Measurements from ENCODE around the gene ITIH6.

Gene ITIH6

DNA sequence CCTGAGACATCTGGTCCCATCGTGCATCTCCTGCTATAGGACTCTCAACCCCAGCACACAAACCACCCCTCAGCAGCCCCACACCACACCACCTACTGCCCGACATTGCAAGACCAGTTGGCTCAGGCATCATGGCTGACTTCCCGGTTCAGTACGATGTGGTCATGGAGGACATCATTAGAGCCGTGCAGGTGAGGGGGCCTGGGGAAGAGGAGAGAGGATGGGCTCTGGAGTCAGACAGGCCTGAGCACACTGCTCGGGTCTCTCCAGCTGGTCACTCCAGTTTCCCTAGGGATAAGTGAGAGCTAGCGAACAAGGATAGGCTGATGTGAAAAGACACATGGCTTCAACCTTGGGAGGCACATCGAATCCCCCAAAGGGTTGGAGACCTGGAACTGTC lies 26.7 kb upstream of the ITIH6 start:
- TF ChIP-seq CTCF (conservative IDR thresholded peaks at IDR 0.05; ENCODE audit: low read depth, low read length), result no peak

GRCh38 chrX:54824195-54824594 lies 26.1 kb upstream of the ITIH6 start:
- TF ChIP-seq CTCF (conservative IDR thresholded peaks at IDR 0.05; ENCODE audit: low read depth, low read length), result no peak
- no peak for DNase-seq (ENCODE audit: low read depth)
- no peak overlapping the region for H3K4me3 ChIP-seq (ENCODE audit: low read length)

More for the DNA sequence above, 26.7 kb upstream of the ITIH6 start:
- no peak for DNase-seq (ENCODE audit: low read depth)
- H3K4me3 ChIP-seq (ENCODE audit: low read length), result no peak overlapping the region

GRCh38 chrX:54821310-54821709 lies 23.3 kb upstream of the ITIH6 start:
- DNase-seq (ENCODE audit: low read depth), result no peak
- TF ChIP-seq CTCF (conservative IDR thresholded peaks at IDR 0.05; ENCODE audit: low read depth, low read length), result no peak
- H3K4me3 ChIP-seq (ENCODE audit: low read length), result no peak overlapping the region

GRCh38 chrX:54820737-54821136 lies 22.7 kb upstream of the ITIH6 start:
- TF ChIP-seq CTCF (conservative IDR thresholded peaks at IDR 0.05; ENCODE audit: low read depth, low read length), result no peak
- H3K4me3 ChIP-seq (ENCODE audit: low read length), result no peak overlapping the region
- no peak for DNase-seq (ENCODE audit: low read depth)

DNA sequence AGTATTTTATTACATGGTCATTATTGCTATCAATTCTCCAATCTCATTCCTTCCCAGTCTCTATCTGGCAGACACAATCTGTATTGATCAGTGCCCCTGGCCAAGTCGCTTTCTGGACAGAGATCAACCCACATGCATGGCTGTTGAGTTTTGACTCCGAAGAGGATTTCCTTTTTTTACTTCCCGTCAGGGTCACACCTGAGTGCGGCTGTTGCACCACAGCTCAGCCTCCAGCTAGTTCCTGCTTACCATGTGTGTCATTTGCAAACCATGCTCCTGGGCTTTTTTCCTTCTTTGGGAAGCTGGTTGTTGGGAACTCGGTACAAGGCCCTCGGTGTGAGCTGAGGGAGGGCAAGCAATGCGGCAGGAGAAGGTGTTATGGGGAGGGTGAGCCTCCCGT lies 21.1 kb upstream of the ITIH6 start:
- DNase-seq (ENCODE audit: low read depth), result no peak
- no peak for TF ChIP-seq CTCF (conservative IDR thresholded peaks at IDR 0.05; ENCODE audit: low read depth, low read length)
- no peak overlapping the region for H3K4me3 ChIP-seq (ENCODE audit: low read length)

DNA sequence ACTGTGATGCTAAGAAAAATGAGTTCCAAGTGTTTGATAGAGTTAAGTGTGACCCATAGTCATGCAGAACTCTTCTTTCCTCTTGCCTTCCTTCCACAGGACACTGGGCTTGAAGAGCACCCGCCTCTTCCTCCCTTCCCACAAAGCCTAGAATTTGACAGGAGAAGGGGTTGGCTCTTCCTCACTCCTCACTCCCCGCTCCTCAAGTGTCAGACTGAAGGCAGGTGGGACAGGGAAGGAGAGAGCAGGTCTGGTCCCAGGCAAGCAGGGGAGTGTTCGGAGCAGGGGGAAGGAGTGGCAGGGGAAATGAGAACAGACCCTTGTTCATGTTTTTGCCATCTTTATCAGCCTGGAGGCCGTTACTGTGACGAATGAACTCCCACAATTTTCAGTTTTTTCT lies 20.2 kb upstream of the ITIH6 start:
- DNase-seq (ENCODE audit: low read depth), result no peak
- TF ChIP-seq CTCF (conservative IDR thresholded peaks at IDR 0.05; ENCODE audit: low read depth, low read length), result no peak
- H3K4me3 ChIP-seq (ENCODE audit: low read length), result no peak overlapping the region

DNA sequence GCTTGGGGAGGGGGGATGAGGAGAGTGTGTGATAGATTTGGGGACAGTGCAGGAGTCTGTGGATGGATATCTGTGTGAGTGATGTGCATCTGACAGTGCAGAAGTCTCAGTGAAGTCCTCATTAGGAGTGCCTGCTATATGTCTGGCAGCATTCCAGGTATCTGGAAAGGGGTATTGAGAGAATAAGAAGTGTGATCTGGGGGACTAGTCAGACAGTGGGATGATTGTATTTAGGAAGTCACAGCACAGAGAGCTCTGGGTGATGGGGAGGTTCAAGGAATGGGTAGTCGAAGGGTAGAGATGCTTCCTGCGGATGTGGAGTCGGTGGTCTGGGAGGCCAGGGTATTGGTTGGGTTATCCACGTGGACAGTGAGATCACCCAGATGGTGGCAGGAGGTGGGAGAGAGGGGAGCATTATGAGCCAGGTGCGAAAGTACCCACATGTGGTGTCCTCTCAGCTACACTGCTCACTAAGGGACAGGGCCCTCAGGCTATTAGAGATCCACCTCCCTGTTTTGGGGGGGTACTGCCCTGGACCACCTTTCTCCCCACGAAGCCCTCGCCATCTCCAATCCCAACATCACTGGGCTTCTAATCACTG lies 19.3 kb upstream of the ITIH6 start:
- TF ChIP-seq CTCF (conservative IDR thresholded peaks at IDR 0.05; ENCODE audit: low read depth, low read length), result no peak
- DNase-seq (ENCODE audit: low read depth), result no peak
- H3K4me3 ChIP-seq (ENCODE audit: low read length), result no peak overlapping the region

Data from retinal pigment epithelial cell (primary cell).